Inferior parietal cortex (tissue), 1 donor: ENCODE results near the gene TIGD4.

Experiments used
- DNase-seq: peaks from one replicate; pipeline ENCODE4 v3.0.0-alpha.2; 2016; ENCODE audit errors: extremely low spot score

TIGD4 gene

GRCh38 chr4:152779513-152780266 is at the start of gene TIGD4, which contains the start of gene ARFIP1:
TIGD4 (minus strand) TSS chr4:152779730; CDS start chr4:152771004, 8,726 bp downstream.
ARFIP1 (plus strand) TSS chr4:152779954; CDS start chr4:152829634, 49,680 bp downstream.
- DNase-seq, result peak; percentile 98

- DNase-seq, result no peak
These were observed 48.6 kb upstream of the TIGD4 start for GRCh38 chr4:152828122-152828521.

- DNase-seq, result no peak
These were observed 45.8 kb upstream of the TIGD4 start for GRCh38 chr4:152825336-152825735.

- no peak for DNase-seq
These were observed 45.0 kb upstream of the TIGD4 start for GRCh38 chr4:152824561-152824960.

GRCh38 chr4:152822323-152822722 is 42.8 kb upstream of the TIGD4 start:
- no peak for DNase-seq

- no peak for DNase-seq
These were observed 40.5 kb upstream of the TIGD4 start for GRCh38 chr4:152820073-152820472.

GRCh38 chr4:152819026-152819645 is 39.6 kb upstream of the TIGD4 start:
- no peak for DNase-seq

GRCh38 chr4:152817331-152817730 is 37.8 kb upstream of the TIGD4 start:
- DNase-seq, result no peak

GRCh38 chr4:152815078-152815477 is 35.5 kb upstream of the TIGD4 start:
- DNase-seq, result no peak

GRCh38 chr4:152810715-152811287 is 31.3 kb upstream of the TIGD4 start:
- no peak for DNase-seq

- DNase-seq, result no peak
These were observed 29.1 kb upstream of the TIGD4 start for GRCh38 chr4:152808670-152809069.

GRCh38 chr4:152807294-152807829 is 27.8 kb upstream of the TIGD4 start:
- DNase-seq, result no peak

- DNase-seq, result no peak
These were observed 27.1 kb upstream of the TIGD4 start for GRCh38 chr4:152806501-152807125.

GRCh38 chr4:152805818-152806217 is 26.3 kb upstream of the TIGD4 start:
- DNase-seq, result no peak

GRCh38 chr4:152805071-152805650 is 25.6 kb upstream of the TIGD4 start:
- no peak for DNase-seq

- DNase-seq, result no peak
These were observed 24.0 kb upstream of the TIGD4 start for GRCh38 chr4:152803541-152803940.

- no peak for DNase-seq
These were observed 16.4 kb upstream of the TIGD4 start for GRCh38 chr4:152795891-152796290.

GRCh38 chr4:152786627-152787026 is 7.1 kb upstream of the TIGD4 start:
- no peak for DNase-seq

GRCh38 chr4:152785639-152786615 is 6.4 kb upstream of the TIGD4 start:
- DNase-seq, result no peak

GRCh38 chr4:152784490-152785350 is 5.2 kb upstream of the TIGD4 start:
- DNase-seq, result no peak
